Activated CD8-positive, alpha-beta T cell treated with anti-CD3 and anti-CD28 coated beads for 36 hours (primary cell): ENCODE measurements around the gene SYT1. TPM values are rescaled to one million over a fixed set of nuclear protein-coding genes. Genes with fewer than 3 reads are reported as not detected.

ENCODE experiments used
- ATAC-seq: fragments of 200-7000 bp; cut with Tn5 transposase; one replicate; pipeline ENCODE4 v1.10.0; 2021; ENCODE audit warnings: mild to moderate bottlenecking, moderate library complexity
- CTCF ChIA-PET: fragments of 350-600 bp; sonication (Branson Sonifier 250); formaldehyde crosslinking; loops from one replicate; lab custom pipeline; 2021; ENCODE audit warnings: antibody characterized with exemption; lab: Charles Lee
- POLR2A ChIA-PET: fragments of 350-600 bp; sonication (Branson Sonifier 250); formaldehyde crosslinking; loops from one replicate; lab custom pipeline; 2021; ENCODE audit warnings: antibody characterized with exemption; lab: Charles Lee
- DNase-seq: peaks from one replicate; pipeline ENCODE4 v3.0.0-alpha.2; 2020
- H3K27ac Mint-ChIP-seq: one replicate; pipeline ENCODE4 v1.8.0; 2021; ENCODE audit warnings: mild to moderate bottlenecking, mixed read lengths
- H3K27me3 Mint-ChIP-seq: one replicate; pipeline ENCODE4 v1.8.0; 2021; ENCODE audit warnings: mixed read lengths
- H3K36me3 Mint-ChIP-seq: one replicate; pipeline ENCODE4 v1.8.0; 2021; ENCODE audit warnings: low read depth, mixed read lengths
- H3K4me1 Mint-ChIP-seq: one replicate; pipeline ENCODE4 v1.8.0; 2021; ENCODE audit warnings: low read depth, mixed read lengths
- H3K4me3 Mint-ChIP-seq: one replicate; pipeline ENCODE4 v1.8.0; 2021; ENCODE audit warnings: mild to moderate bottlenecking, moderate library complexity, mixed read lengths
- H3K9me3 Mint-ChIP-seq: one replicate; pipeline ENCODE4 v1.8.0; 2021; ENCODE audit warnings: mixed read lengths
- intact Hi-C: fragments of 100-400 bp; cut with micrococcal nuclease; formaldehyde crosslinking; loops from one replicate; pipeline ENCODE4 v1.10.0; 2022
- total RNA-seq, 2 experiments: library from RNA; stranded (reverse); gene quantifications; one replicate each; pipeline ENCODE4 v1.2.3, GENCODE V29; 2021
- TF ChIP-seq, protein P1 (sequence below): fragments of 200-600 bp; IDR thresholded peaks from one replicate; pipeline ENCODE4 v1.8.0; 2022; ENCODE audit warnings: antibody characterized with exemption, mild to moderate bottlenecking

The SYT1 gene
- total RNA-seq, 2 experiments from 2014 or later = not detected

DNA sequence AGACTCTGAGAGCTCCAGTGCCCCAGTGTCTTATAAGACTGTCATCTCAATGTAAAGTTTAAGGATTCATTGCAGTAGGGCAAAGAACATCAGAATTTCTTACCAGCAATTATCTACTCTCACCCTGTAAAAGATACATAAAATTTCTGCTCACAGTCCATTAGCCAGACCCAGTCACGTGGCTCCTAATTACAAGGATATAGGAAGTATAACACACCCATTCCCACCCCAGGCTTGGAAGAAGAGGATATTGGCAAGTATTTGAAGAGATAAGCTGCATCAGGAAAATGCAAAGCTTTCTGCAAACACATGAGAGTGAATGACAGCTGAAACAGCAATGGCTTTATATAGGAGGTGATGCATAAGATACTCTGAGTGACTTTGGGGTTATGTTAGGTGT is 14.3 kb downstream of the SYT1 start:
- no peak overlapping the region for H3K4me3 Mint-ChIP-seq
- intact Hi-C loops = no loop called here
- H3K27me3 Mint-ChIP-seq = no peaks in the 10 kb centered on the region
- ATAC-seq (no peak), DNase-seq (no peak)
- ChIA-PET POLR2A (no interaction called here), CTCF (interaction anchor here (1.0 kb wide), 1 partner anchor 10 kb away, joined by 3 read pairs; no protein-coding TSS in a partner anchor)
- no peaks in the 10 kb centered on the region for H3K9me3 Mint-ChIP-seq
- no peaks in the 10 kb centered on the region for H3K36me3 Mint-ChIP-seq
- H3K4me1 Mint-ChIP-seq = no peaks in the 10 kb centered on the region
- TF ChIP-seq, protein P1, sequence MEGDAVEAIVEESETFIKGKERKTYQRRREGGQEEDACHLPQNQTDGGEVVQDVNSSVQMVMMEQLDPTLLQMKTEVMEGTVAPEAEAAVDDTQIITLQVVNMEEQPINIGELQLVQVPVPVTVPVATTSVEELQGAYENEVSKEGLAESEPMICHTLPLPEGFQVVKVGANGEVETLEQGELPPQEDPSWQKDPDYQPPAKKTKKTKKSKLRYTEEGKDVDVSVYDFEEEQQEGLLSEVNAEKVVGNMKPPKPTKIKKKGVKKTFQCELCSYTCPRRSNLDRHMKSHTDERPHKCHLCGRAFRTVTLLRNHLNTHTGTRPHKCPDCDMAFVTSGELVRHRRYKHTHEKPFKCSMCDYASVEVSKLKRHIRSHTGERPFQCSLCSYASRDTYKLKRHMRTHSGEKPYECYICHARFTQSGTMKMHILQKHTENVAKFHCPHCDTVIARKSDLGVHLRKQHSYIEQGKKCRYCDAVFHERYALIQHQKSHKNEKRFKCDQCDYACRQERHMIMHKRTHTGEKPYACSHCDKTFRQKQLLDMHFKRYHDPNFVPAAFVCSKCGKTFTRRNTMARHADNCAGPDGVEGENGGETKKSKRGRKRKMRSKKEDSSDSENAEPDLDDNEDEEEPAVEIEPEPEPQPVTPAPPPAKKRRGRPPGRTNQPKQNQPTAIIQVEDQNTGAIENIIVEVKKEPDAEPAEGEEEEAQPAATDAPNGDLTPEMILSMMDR = no peak
- H3K27ac Mint-ChIP-seq = no peak overlapping the region

DNA sequence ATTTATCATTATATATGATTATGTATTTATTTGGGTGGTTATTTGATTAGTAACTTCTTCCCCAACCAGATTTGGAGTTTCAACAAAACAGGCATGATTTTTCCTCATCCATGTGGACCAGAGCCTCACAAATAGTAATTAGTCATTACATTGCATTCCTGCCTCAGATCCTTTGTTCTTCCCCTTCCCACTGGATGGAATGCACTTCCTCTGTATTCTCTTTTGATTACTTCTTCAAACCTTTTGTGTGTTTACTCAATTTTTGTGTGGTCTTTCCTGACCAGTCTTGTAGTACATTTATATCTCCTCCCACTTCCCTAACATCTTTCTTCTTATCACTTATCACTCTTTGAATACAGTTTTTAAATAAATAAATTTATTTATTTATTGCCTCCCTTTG is 15.5 kb downstream of the SYT1 start:
- Mint-ChIP-seq H3K9me3 (no peaks in the 10 kb centered on the region), H3K36me3 (no peaks in the 10 kb centered on the region), H3K27ac (no peak overlapping the region), H3K27me3 (no peaks in the 10 kb centered on the region), H3K4me3 (no peak overlapping the region), H3K4me1 (no peaks in the 10 kb centered on the region)
- ATAC-seq (no peak), DNase-seq (no peak)
- POLR2A ChIA-PET = no interaction called here
- CTCF ChIA-PET = no interaction called here
- intact Hi-C loops = no loop called here
- TF ChIP-seq, protein P1 = no peak

DNA sequence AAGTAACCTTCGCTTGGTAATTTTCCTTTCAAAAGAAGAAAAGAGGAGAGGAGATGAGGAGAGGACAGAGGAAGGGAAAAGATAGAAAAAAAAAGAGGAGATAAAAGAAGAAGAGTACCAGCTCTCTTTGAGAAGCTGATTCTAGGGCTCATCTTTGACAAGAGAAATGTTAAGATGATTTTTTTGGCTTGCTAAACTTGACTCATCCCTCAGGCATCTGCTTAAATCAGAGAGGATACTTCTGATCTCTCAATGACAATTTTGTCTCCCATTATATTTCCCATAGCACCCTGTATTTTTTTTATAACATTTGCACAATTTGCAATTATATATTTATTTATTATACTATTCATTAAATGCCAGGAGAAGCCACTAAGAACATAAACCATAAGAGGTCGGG is 17.1 kb downstream of the SYT1 start:
- no peak for ATAC-seq
- intact Hi-C loops = no loop called here

DNA sequence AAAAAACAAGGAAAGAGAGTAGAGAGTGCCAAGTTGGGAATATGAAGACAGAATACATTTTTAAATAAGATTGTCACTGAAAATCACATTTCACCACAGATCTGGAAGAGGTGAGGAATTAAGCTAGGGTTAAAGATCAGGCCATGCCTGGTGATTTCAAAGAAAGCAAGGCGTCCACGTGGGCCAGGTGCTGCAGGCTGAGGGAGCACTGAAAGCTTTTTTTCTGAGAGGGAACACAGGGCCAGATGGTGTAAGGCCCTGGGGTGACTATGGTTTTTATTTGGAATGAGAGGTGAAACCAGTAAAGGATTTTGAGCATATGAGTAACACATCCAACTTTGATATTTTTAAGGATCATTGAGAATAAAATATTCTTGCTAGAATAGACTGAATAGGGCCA is 20.9 kb downstream of the SYT1 start:
- DNase-seq (no peak), ATAC-seq (no peak)
- no peak overlapping the region for H3K4me3 Mint-ChIP-seq
- intact Hi-C loops = no loop called here
- H3K27me3 Mint-ChIP-seq = no peaks in the 10 kb centered on the region
- POLR2A ChIA-PET = no interaction called here
- H3K36me3 Mint-ChIP-seq = no peaks in the 10 kb centered on the region
- no peak overlapping the region for H3K27ac Mint-ChIP-seq
- CTCF ChIA-PET = no interaction called here
- no peaks in the 10 kb centered on the region for H3K4me1 Mint-ChIP-seq
- TF ChIP-seq, protein P1 = no peak
- no peaks in the 10 kb centered on the region for H3K9me3 Mint-ChIP-seq

More for the DNA sequence above, 17.1 kb downstream of the SYT1 start:
- Mint-ChIP-seq H3K27me3 (no peaks in the 10 kb centered on the region), H3K9me3 (no peaks in the 10 kb centered on the region), H3K27ac (no peak overlapping the region), H3K4me1 (no peaks in the 10 kb centered on the region), H3K36me3 (no peaks in the 10 kb centered on the region), H3K4me3 (no peak overlapping the region)
- TF ChIP-seq, protein P1 = no peak
- CTCF ChIA-PET = no interaction called here
- DNase-seq = no peak
- POLR2A ChIA-PET = no interaction called here

DNA sequence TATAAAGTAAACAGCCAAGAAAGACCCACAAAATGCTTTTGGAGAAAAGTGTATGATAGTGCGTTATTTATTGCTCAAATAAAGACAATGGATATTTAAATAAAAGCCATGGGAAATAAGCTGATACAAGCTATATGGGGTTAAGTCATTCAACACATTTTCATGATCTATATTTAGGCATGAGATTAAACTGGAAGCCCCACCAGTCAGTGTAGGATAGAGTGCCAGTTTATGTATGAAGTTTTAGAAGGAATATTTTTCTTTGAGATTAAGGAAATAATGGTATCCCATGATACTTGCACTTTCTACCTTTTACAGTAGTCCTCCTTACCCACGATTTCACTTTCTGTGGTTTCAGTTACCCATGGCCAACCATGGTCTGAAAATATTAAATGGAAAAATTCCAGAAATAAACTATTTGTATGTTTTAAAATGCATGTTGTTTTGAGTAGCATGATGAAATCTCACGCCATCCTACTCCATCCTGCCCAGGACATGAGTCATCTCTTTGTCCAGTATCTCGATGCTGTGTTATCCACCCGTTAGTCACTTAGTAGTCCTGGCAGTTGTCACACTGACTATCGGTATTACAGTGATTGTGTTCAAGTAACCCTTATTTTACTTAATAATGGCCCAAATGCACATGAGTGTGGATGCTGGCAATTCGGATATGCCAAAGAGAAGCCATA is 22.3 kb downstream of the SYT1 start:
- TF ChIP-seq, protein P1 = no peak
- no peaks in the 10 kb centered on the region for H3K27me3 Mint-ChIP-seq
- ATAC-seq = no peak
- intact Hi-C loops = no loop called here
- H3K4me3 Mint-ChIP-seq = no peak overlapping the region
- no peak overlapping the region for H3K27ac Mint-ChIP-seq
- CTCF ChIA-PET = no interaction called here
- H3K9me3 Mint-ChIP-seq = no peaks in the 10 kb centered on the region
- POLR2A ChIA-PET = no interaction called here
- DNase-seq = no peak
- H3K36me3 Mint-ChIP-seq = no peaks in the 10 kb centered on the region
- H3K4me1 Mint-ChIP-seq = no peaks in the 10 kb centered on the region
